Smooth muscle cell (in vitro differentiated cells): Measurements from ENCODE around the gene ADAMTS16. TPM values are rescaled to one million over a fixed set of nuclear protein-coding genes. Genes with fewer than 3 reads are reported as not detected.

Experiments
- DNase-seq: peaks from one replicate; lab custom pipeline; 2025; ENCODE audit not compliant: unreplicated experiment; lab: John Stamatoyannopoulos, UW
- H2AFZ ChIP-seq: fragments of 200-600 bp; sonication (generic); 2 replicates; pipeline ENCODE4 v1.6.0; 2016; ENCODE audit warnings: antibody characterized with exemption, low read depth, mild to moderate bottlenecking
- H3F3A ChIP-seq: fragments of 200-600 bp; sonication (generic); 2 replicates; pipeline ENCODE4 v1.6.0; 2017; ENCODE audit warnings: antibody characterized with exemption, low read depth
- H3K27ac ChIP-seq: fragments of 200-600 bp; sonication (generic); 2 replicates; pipeline ENCODE4 v1.5.1; 2016; ENCODE audit warnings: low read depth, mild to moderate bottlenecking
- H3K27me3 ChIP-seq: fragments of 200-600 bp; sonication (generic); 2 replicates; pipeline ENCODE4 v1.6.1; 2016; ENCODE audit warnings: low read depth, mild to moderate bottlenecking
- H3K36me3 ChIP-seq: fragments of 200-600 bp; sonication (generic); 2 replicates; pipeline ENCODE4 v1.5.1; 2016; ENCODE audit warnings: low read depth
- H3K4me1 ChIP-seq: fragments of 200-600 bp; sonication (generic); 2 replicates; pipeline ENCODE4 v1.5.1; 2016; ENCODE audit warnings: low read depth
- H3K4me2 ChIP-seq: fragments of 200-600 bp; sonication (generic); 2 replicates; pipeline ENCODE4 v1.6.0; 2016; ENCODE audit warnings: mild to moderate bottlenecking
- H3K4me3 ChIP-seq: fragments of 200-600 bp; sonication (generic); 2 replicates; pipeline ENCODE4 v1.5.1; 2016; ENCODE audit warnings: mild to moderate bottlenecking
- H3K79me2 ChIP-seq: fragments of 200-600 bp; sonication (generic); 2 replicates; pipeline ENCODE4 v1.6.0; 2016; ENCODE audit warnings: low read depth, mild to moderate bottlenecking
- H3K9ac ChIP-seq: fragments of 200-600 bp; sonication (generic); 2 replicates; pipeline ENCODE4 v1.6.0; 2016; ENCODE audit warnings: low read depth
- H3K9me3 ChIP-seq: fragments of 200-600 bp; sonication (generic); replicated peaks from 2 replicates; pipeline ENCODE4 v1.5.1; 2016; ENCODE audit warnings: low read depth
- H4K20me1 ChIP-seq: fragments of 200-600 bp; sonication (generic); 2 replicates; pipeline ENCODE4 v1.6.0; 2016; ENCODE audit warnings: low read depth
- CTCF ChIP-seq: fragments of 200-600 bp; sonication (generic); IDR thresholded peaks from 2 replicates; pipeline ENCODE4 v1.5.1; 2017; ENCODE audit warnings: borderline replicate concordance, mild to moderate bottlenecking, antibody characterized with exemption; ENCODE audit not compliant: insufficient read depth, poor library complexity, severe bottlenecking
- WGBS: methylation state at CpG from one replicate; pipeline ENCODE4 v1.1.7; 2016; ENCODE audit warnings: low lambda C conversion rate; 5-methylcytosine and 5-hydroxymethylcytosine counted together
- polyA plus RNA-seq: library from polyadenylated mRNA; unstranded; fragments of >200 nt; fragmentation: Nextera tagmentation; extraction: Ambion mirVana; gene quantifications from 2 replicates; pipeline ENCODE4 v1.2.1, GENCODE V29; 2016
- total RNA-seq: library from RNA; depleted of rRNA; stranded (reverse); fragments of >200 nt; gene quantifications from 2 replicates; pipeline ENCODE4 v1.2.3, GENCODE V29; 2014

ADAMTS16 gene
- total and polyA plus RNA-seq, 2 experiments from 2014 or later = 4.7 to 6.2 TPM

GRCh38 chr5:5321137-5321536 is 181.0 kb downstream of the ADAMTS16 start:
- Histone ChIP-seq H3K4me1 (peaks cover 7% of the 10 kb centered on the region), H3K27me3 (no peaks in the 10 kb centered on the region), H4K20me1 (no peaks in the 10 kb centered on the region), H3K36me3 (no peaks in the 10 kb centered on the region), H3K9ac (no peak overlapping the region), H3K4me3 (no peak overlapping the region), H2AFZ (no peak overlapping the region), H3K9me3 (no peaks in the 10 kb centered on the region), H3K27ac (no peak overlapping the region), H3K79me2 (no peaks in the 10 kb centered on the region), H3K4me2 (no peak overlapping the region), H3F3A (no peaks in the 10 kb centered on the region)
- DNase-seq = no peak
- WGBS = 84% methylated on average over 2 of the region's 2 CpGs
- TF ChIP-seq CTCF = no peak

GRCh38 chr5:5323551-5323950 is 183.4 kb downstream of the ADAMTS16 start:
- H3K4me2 ChIP-seq = no peak overlapping the region
- peaks cover 15% of the 10 kb centered on the region for H3K4me1 ChIP-seq
- no peaks in the 10 kb centered on the region for H3K9me3 ChIP-seq
- 91% methylated on average over 2 of the region's 2 CpGs for WGBS
- no peak for DNase-seq
- H3K27me3 ChIP-seq = no peaks in the 10 kb centered on the region
- no peak overlapping the region for H3K4me3 ChIP-seq
- no peaks in the 10 kb centered on the region for H3K36me3 ChIP-seq
- H3K27ac ChIP-seq = no peak overlapping the region
- no peak overlapping the region for H2AFZ ChIP-seq
- no peaks in the 10 kb centered on the region for H4K20me1 ChIP-seq
- no peaks in the 10 kb centered on the region for H3K79me2 ChIP-seq
- no peaks in the 10 kb centered on the region for H3F3A ChIP-seq
- TF ChIP-seq CTCF = no peak
- H3K9ac ChIP-seq = no peak overlapping the region

- Histone ChIP-seq H3K4me2 (peak overlapping the region; percentile 34), H3K4me1 (peaks cover 24% of the 10 kb centered on the region), H3K9ac (peak overlapping the region; percentile 13), H2AFZ (no peak overlapping the region), H3F3A (no peaks in the 10 kb centered on the region), H3K9me3 (no peaks in the 10 kb centered on the region), H3K4me3 (no peak overlapping the region), H3K27ac (peak overlapping the region; percentile 62), H3K27me3 (no peaks in the 10 kb centered on the region), H3K79me2 (no peaks in the 10 kb centered on the region), H4K20me1 (no peaks in the 10 kb centered on the region), H3K36me3 (no peaks in the 10 kb centered on the region)
- no peak for DNase-seq
- TF ChIP-seq CTCF = no peak
- 58% methylated on average over 9 of the region's 9 CpGs for WGBS
Observed at GRCh38 chr5:5326115-5326758, 186.1 kb downstream of the ADAMTS16 start.

- H3K9me3 ChIP-seq = no peaks in the 10 kb centered on the region
- no peak for DNase-seq
- WGBS = 96% methylated on average over 8 of the region's 8 CpGs
- no peaks in the 10 kb centered on the region for H3K36me3 ChIP-seq
- no peaks in the 10 kb centered on the region for H3K79me2 ChIP-seq
- peak overlapping the region; percentile 62 for H3K27ac ChIP-seq
- no peaks in the 10 kb centered on the region for H3K27me3 ChIP-seq
- no peak overlapping the region for H3K9ac ChIP-seq
- no peak overlapping the region for H3K4me2 ChIP-seq
- no peaks in the 10 kb centered on the region for H4K20me1 ChIP-seq
- peaks cover 33% of the 10 kb centered on the region for H3K4me1 ChIP-seq
- TF ChIP-seq CTCF = no peak
- H3F3A ChIP-seq = no peaks in the 10 kb centered on the region
- H2AFZ ChIP-seq = no peak overlapping the region
- no peak overlapping the region for H3K4me3 ChIP-seq
Observed at GRCh38 chr5:5327126-5327525, 187.0 kb downstream of the ADAMTS16 start.
